ENCODE measurements around the gene MTUS2.

DNA sequence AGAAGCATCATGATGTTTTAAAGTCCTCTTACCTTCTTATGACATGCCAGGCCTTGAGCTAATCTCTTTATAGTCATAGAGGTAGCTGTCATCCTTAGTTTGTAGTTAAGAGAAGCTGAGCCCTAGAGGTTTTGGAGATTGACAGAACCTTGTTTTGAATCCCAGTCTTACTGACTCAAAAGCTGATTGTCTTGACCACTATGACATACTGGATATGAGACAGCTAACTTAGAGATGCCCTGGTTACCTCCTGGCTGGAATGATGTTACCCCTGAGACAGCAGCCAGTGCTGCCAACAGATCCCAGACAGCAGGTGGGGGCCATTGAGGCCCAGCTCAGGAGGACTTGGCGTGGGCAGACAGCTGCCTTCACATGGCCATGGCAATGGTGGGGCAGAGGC lies 311.0 kb downstream of the MTUS2 start:
- TF ChIP-seq, protein P1, sequence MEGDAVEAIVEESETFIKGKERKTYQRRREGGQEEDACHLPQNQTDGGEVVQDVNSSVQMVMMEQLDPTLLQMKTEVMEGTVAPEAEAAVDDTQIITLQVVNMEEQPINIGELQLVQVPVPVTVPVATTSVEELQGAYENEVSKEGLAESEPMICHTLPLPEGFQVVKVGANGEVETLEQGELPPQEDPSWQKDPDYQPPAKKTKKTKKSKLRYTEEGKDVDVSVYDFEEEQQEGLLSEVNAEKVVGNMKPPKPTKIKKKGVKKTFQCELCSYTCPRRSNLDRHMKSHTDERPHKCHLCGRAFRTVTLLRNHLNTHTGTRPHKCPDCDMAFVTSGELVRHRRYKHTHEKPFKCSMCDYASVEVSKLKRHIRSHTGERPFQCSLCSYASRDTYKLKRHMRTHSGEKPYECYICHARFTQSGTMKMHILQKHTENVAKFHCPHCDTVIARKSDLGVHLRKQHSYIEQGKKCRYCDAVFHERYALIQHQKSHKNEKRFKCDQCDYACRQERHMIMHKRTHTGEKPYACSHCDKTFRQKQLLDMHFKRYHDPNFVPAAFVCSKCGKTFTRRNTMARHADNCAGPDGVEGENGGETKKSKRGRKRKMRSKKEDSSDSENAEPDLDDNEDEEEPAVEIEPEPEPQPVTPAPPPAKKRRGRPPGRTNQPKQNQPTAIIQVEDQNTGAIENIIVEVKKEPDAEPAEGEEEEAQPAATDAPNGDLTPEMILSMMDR (IDR thresholded peaks at IDR 0.05; ENCODE audit: extremely low read depth in 1 of 2, insufficient read depth in 1 of 2, low read depth in 1 of 2, low read length in 2 of 2) = no peak
- TF ChIP-seq POLR2AphosphoS5 (IDR thresholded peaks at IDR 0.05; ENCODE audit: insufficient read depth, low read depth, low read length) (no peak), POLR2A (IDR thresholded peaks at IDR 0.05; ENCODE audit: low read depth, low read length) (no peak), MYC (IDR thresholded peaks at IDR 0.05; ENCODE audit: low read depth, low read length) (no peak), EZH2 (IDR thresholded peaks at IDR 0.05; ENCODE audit: borderline replicate concordance, low read depth, low read length, severe bottlenecking) (no peak), JUN (IDR thresholded peaks at IDR 0.05; ENCODE audit: borderline replicate concordance, insufficient read depth, insufficient read length, low read depth) (no peak), FOS (IDR thresholded peaks at IDR 0.05; ENCODE audit: borderline replicate concordance, insufficient read depth, low read length) (no peak), GATA2 (IDR thresholded peaks at IDR 0.05; ENCODE audit: insufficient read depth, insufficient read length, low read depth, low read length) (no peak)
- TF ChIP-seq, protein P2, sequence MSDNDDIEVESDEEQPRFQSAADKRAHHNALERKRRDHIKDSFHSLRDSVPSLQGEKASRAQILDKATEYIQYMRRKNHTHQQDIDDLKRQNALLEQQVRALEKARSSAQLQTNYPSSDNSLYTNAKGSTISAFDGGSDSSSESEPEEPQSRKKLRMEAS (IDR thresholded peaks at IDR 0.05; ENCODE audit: insufficient read depth, insufficient read length) = no peak
